Neutrophil (primary cell): ENCODE measurements around the gene AIP.

ENCODE experiments used
- H3K27ac ChIP-seq: fragments of 200-600 bp; sonication (generic); 2 replicates; pipeline ENCODE4 v1.5.1; 2016; ENCODE audit warnings: mild to moderate bottlenecking, moderate library complexity
- H3K27me3 ChIP-seq: fragments of 200-600 bp; sonication (generic); 2 replicates; pipeline ENCODE4 v1.6.0; 2016; ENCODE audit warnings: mild to moderate bottlenecking
- H3K36me3 ChIP-seq: fragments of 200-600 bp; sonication (generic); 2 replicates; pipeline ENCODE4 v1.5.1; 2017
- H3K4me1 ChIP-seq, 2 experiments: fragments of 200-600 bp in 1 of 2; sonication (generic) in 1 of 2; 1 replicate in 1 of 2; 2 replicates in 1 of 2; pipeline versions ENCODE4 v1.5.1 to v1.6.1; 2013 to 2016; ENCODE audit warnings: low read depth in 1 of 2, low read length in 1 of 2, mild to moderate bottlenecking in 1 of 2, moderate library complexity in 1 of 2; ENCODE audit not compliant: control insufficient read depth in 1 of 2, insufficient read depth in 1 of 2
- H3K4me3 ChIP-seq, 2 experiments: fragments of 200-600 bp in 1 of 2; sonication (generic) in 1 of 2; 1 replicate in 1 of 2; 2 replicates in 1 of 2; pipeline ENCODE4 v1.5.1; 2013 to 2016; ENCODE audit warnings: low read depth in 1 of 2, low read length in 1 of 2, mild to moderate bottlenecking in 1 of 2, moderate library complexity in 1 of 2
- H3K9me3 ChIP-seq: fragments of 200-600 bp; sonication (generic); 2 replicates; pipeline ENCODE4 v1.5.1; 2016
- CTCF ChIP-seq: fragments of 200-600 bp; sonication (generic); IDR thresholded peaks from 2 replicates; pipeline ENCODE4 v1.5.1; 2016; ENCODE audit warnings: antibody characterized with exemption

Gene AIP

GRCh38 chr11:67501854-67502253, 19.0 kb downstream of the AIP start:
- no peak overlapping the region for H3K4me3 ChIP-seq
- peaks cover 62% of the 10 kb centered on the region for H3K36me3 ChIP-seq
- H3K9me3 ChIP-seq = no peaks in the 10 kb centered on the region
- peaks cover 5% of the 10 kb centered on the region for H3K27me3 ChIP-seq
- peak overlapping the region; percentile 55 for H3K27ac ChIP-seq
- H3K4me1 ChIP-seq = peaks cover 41 to 45% of the 10 kb centered on the region in 2 experiments
- TF ChIP-seq CTCF = no peak

- H3K27ac ChIP-seq = no peak overlapping the region
- no peak overlapping the region for H3K4me3 ChIP-seq
- TF ChIP-seq CTCF = no peak
- H3K4me1 ChIP-seq = peaks cover 47 to 51% of the 10 kb centered on the region in 2 experiments
- no peaks in the 10 kb centered on the region for H3K9me3 ChIP-seq
- peaks cover 56% of the 10 kb centered on the region for H3K36me3 ChIP-seq
- H3K27me3 ChIP-seq = peaks cover 5% of the 10 kb centered on the region
Measured at GRCh38 chr11:67502328-67502979, 19.6 kb downstream of the AIP start.

GRCh38 chr11:67503119-67504004, 20.5 kb downstream of the AIP start:
- Histone ChIP-seq H3K27ac (no peak overlapping the region), H3K4me1 (peaks cover 52 to 54% of the 10 kb centered on the region in 2 experiments), H3K36me3 (peaks cover 47% of the 10 kb centered on the region), H3K9me3 (no peaks in the 10 kb centered on the region), H3K27me3 (peaks cover 5% of the 10 kb centered on the region), H3K4me3 (peak overlapping the region; percentile 85 to 88)
- TF ChIP-seq CTCF = no peak

DNA sequence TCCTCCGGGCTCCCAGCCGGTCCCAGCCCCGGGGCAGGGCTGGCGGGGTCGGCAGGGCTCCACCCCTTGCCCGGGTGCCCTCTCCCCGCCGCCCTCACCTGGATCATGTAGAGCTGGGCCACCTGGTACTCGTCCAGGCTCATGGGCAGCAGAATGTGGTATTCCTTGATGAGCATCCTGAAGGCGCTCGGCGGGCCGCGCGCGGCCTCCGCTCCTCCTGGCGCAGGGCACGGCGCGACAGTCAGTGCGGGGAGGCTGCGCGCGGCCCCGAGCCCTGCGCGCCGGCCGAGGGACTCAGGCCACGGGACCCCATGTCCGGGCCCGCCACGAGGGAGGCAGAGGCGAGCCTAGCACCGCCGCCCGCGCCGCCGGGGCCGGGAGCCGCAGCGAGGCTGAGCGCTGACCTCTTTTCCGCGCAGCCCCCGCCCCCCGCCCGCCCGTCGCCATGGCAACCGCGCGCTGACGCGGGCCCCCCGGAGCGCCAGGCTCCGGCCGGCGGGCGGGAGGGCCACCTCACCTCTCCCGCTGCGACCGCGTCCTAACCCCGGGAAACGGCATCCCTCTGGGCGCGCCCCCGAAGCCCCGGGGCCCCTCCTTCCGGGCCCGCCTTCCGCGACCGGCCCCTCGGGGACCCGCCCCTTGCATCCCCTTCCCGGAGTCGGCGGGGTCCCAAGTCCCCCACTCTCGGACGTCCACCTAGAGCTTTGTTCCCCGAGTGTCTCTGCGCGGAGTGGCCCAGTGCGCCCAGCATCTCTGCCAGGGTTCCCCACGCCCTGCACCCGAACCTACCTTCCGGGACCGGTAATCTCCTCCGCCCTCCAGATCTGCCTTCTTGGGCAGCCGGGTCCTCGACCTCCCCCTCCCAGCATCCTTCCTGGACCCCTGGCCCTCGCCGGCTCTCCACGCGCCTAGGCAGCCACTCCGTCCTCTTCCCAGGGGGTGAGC, 21.5 kb downstream of the AIP start:
- H3K9me3 ChIP-seq = no peaks in the 10 kb centered on the region
- H3K27ac ChIP-seq = peak overlapping the region; percentile 92
- no peak for TF ChIP-seq CTCF
- peaks cover 38% of the 10 kb centered on the region for H3K36me3 ChIP-seq
- H3K4me3 ChIP-seq = peak overlapping the region; percentile 85 to 88
- peaks cover 60% of the 10 kb centered on the region in 2 experiments for H3K4me1 ChIP-seq
- H3K27me3 ChIP-seq = peaks cover 5% of the 10 kb centered on the region

DNA sequence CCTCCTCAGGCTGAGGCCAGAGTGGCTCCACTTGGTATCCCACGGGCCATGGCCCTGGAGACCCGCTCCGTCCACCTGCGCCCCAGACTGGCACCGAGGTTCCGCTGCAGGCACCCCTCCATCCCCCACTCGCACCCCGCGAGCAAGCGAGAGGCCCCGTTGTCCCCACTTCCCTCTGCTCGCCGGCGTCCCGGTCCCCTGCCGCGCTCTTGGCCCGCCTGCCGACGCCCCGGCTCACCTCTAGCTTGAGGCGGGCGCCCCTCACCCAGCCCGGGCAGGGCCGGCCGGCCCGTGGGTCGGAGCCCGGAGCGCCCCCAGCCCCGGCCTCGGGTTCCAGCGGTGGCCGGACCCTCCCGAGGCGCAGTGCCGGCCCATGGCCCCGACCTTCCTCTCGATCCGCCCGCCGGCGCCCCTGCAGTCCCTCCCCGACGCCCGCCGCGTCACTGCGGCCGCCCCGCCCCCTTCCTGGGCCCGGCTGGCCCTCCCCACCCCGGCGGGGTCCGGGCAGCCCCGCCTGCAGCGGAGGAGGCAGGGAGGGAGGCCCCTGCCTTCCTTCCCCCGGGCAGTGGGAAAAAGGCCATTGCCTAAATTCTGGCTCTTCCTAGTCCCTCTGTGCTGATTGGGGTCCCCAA, 22.2 kb downstream of the AIP start, which contains the start of gene PITPNM1:
TSS of gene PITPNM1 (minus strand) at position 414 of the 632 bp plus-strand sequence. CDS start 1,183 bp downstream, outside the sequence.
- Histone ChIP-seq H3K27ac (peak within 1 kb of the TSS; percentile 92), H3K9me3 (no peaks in the 10 kb centered on the region), H3K27me3 (peaks cover 11% of the 10 kb centered on the region), H3K4me1 (peaks cover 60% of the 10 kb centered on the region in 2 experiments), H3K36me3 (peaks cover 30% of the 10 kb centered on the region), H3K4me3 (peak within 1 kb of the TSS; percentile 85 to 88)
- TF ChIP-seq CTCF = peak; percentile 58
